Measurements from ENCODE around the gene PARP1. TPM values are rescaled to one million over a fixed set of nuclear protein-coding genes. Genes with fewer than 3 reads are reported as not detected.

PARP1 gene
- total RNA-seq, 1 donor from 2014 or later = 190 TPM

GRCh38 chr1:226369110-226369509 lies 38.8 kb downstream of the PARP1 start:
- H3K4me3 ChIP-seq (ENCODE audit: low read depth, low read length) = no peak overlapping the region
- no peak for DNase-seq (ENCODE audit: low read depth)
- TF ChIP-seq CTCF (conservative IDR thresholded peaks at IDR 0.05; ENCODE audit: low read depth, low read length) = no peak

- no peak overlapping the region for H3K4me3 ChIP-seq (ENCODE audit: low read depth, low read length)
- TF ChIP-seq CTCF (conservative IDR thresholded peaks at IDR 0.05; ENCODE audit: low read depth, low read length) = no peak
- no peak for DNase-seq (ENCODE audit: low read depth)
Measured at GRCh38 chr1:226366290-226366689, 41.6 kb downstream of the PARP1 start.

GRCh38 chr1:226365831-226366231 lies 42.1 kb downstream of the PARP1 start:
- no peak for TF ChIP-seq CTCF (conservative IDR thresholded peaks at IDR 0.05; ENCODE audit: low read depth, low read length)
- DNase-seq (ENCODE audit: low read depth) = no peak
- H3K4me3 ChIP-seq (ENCODE audit: low read depth, low read length) = no peak overlapping the region

- H3K4me3 ChIP-seq (ENCODE audit: low read depth, low read length) = no peak overlapping the region
- no peak for DNase-seq (ENCODE audit: low read depth)
- TF ChIP-seq CTCF (conservative IDR thresholded peaks at IDR 0.05; ENCODE audit: low read depth, low read length) = no peak
Measured at GRCh38 chr1:226364901-226365565, 42.9 kb downstream of the PARP1 start.

- no peak for DNase-seq (ENCODE audit: low read depth)
- no peak for TF ChIP-seq CTCF (conservative IDR thresholded peaks at IDR 0.05; ENCODE audit: low read depth, low read length)
Measured at GRCh38 chr1:226364514-226364899, 43.4 kb downstream of the PARP1 start.

GRCh38 chr1:226363801-226364513 lies 43.9 kb downstream of the PARP1 start:
- DNase-seq (ENCODE audit: low read depth) = no peak
- no peak overlapping the region for H3K4me3 ChIP-seq (ENCODE audit: low read depth, low read length)
- no peak for TF ChIP-seq CTCF (conservative IDR thresholded peaks at IDR 0.05; ENCODE audit: low read depth, low read length)

More at GRCh38 chr1:226364514-226364899, 43.4 kb downstream of the PARP1 start:
- H3K4me3 ChIP-seq (ENCODE audit: low read depth, low read length) = no peak overlapping the region

Measured in epithelial cell of proximal tubule (primary cell).